GM18870 (cell line): ENCODE measurements around the gene ZNF236.
"Not testable (repeated sequence)": the region's sequence is repeated elsewhere in the genome, so short reads cannot be mapped to it uniquely, and the experiment has no call there.

ENCODE experiments used
- ATAC-seq: cut with Tn5 transposase; IDR thresholded peaks from one replicate; pipeline ENCODE4 v1.9.1; 2021; ENCODE audit warnings: moderate library complexity; ENCODE audit not compliant: unreplicated experiment

ZNF236 gene

GRCh38 chr18:76984193-76985155 lies 162.1 kb downstream of the ZNF236 start:
- ATAC-seq = no peak

- ATAC-seq = no peak
Observed at GRCh38 chr18:76985156-76985950, 163.0 kb downstream of the ZNF236 start.

DNA sequence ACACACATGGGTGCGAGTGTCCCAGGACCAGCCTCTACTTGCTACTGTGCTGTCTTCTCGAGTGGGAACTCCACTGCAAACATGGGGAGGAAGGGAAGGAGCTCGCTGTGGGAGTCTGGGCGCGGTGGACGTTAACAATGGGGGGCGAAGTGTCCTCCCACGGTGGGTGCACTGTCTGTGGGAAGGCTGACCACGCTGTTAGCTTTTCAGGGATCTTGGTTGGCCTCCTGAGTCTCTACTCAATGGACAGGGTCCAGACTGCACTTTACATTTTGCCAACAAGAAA lies 163.5 kb downstream of the ZNF236 start:
- no peak for ATAC-seq

- no peak for ATAC-seq
Observed at GRCh38 chr18:76986406-76986805, 164.0 kb downstream of the ZNF236 start.

GRCh38 chr18:76988031-76988826 lies 165.9 kb downstream of the ZNF236 start:
- no peak for ATAC-seq

GRCh38 chr18:76988827-76989646 lies 166.7 kb downstream of the ZNF236 start:
- no peak for ATAC-seq

DNA sequence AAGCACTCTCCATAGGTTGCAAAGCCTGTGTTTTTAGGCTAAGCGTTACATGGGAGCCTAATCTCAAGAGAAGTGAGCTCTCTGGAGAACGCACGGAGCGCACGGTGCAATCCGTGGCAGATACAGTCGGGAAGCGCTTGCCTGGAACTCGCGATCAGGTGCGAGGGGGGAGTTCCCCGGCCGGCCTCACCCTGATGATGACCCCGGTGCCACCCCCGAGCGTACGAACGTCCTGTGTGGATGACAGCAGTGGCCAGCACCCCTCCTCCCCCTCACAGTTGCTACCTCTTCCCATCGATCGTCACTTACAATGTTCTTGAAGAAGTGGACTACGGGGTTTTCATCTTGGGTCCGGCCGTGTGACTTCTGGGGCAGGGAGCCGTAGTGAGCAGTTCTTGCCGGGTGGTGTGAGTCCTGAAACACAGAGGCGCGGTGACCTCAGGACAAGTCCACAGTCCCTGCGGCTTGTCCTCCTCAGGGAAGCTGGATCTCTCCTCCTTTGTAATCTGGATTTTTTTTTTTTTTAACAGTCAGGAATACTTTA lies 167.4 kb downstream of the ZNF236 start:
- no peak for ATAC-seq

- not testable (repeated sequence) for ATAC-seq
Observed at GRCh38 chr18:76990343-76991020, 168.1 kb downstream of the ZNF236 start.

GRCh38 chr18:76991021-76991688 lies 168.8 kb downstream of the ZNF236 start:
- no peak for ATAC-seq

DNA sequence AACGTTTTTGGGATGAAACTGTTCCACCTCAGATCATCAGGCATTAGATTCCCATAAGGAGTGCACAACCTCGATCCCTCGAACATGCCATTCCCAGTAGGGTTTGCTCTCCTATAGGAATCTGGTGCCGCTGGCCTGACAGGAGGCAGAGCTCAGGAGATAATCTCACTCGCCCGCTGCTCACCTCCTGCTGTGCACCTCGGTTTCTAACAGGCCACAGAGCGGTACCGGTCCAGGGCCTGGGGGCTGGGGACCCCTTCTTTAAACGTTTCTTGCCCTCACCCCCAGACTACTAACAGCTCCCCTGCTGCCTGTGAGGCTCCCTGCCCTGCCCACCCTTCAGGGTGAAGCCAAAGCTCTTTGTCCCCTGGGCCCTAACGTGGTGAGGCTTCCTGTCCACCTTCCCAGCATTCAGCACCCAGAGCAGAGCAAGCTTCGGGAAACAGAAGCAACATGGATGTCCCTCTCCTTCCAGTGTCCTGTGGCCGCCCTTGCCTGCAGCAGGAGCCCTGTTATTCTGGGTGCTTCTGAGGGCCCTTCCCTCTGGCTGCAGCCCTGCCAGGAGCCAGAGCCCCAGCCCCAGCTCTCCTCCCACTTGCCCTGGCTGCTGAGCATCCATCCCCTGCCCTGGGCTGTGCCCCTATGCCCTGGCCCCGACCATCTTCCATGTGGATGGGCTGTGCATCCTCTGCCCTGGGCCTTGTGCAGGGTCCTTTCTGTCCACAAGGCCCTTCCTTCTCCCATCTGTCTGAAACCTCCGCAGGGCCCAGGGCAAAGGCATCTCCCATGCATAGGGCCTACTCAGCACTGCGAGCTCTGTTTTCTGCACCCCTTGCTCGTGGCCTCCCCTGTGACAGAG lies 170.1 kb downstream of the ZNF236 start:
- ATAC-seq = no peak

DNA sequence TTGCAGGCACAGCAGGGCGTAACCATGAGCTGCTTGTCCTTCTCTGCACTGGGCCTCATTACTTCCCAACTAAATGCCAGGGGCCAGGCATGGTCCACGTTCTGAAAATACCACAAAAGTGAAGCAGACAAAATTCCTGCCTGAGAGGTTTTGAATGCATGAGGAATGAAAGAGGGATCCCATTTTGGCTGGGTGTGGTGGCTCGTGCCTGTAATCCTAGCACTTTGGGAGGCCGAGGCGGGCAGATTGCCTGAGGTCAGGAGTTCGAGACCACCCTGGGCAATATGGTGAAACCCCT lies 170.7 kb downstream of the ZNF236 start:
- ATAC-seq = no peak

DNA sequence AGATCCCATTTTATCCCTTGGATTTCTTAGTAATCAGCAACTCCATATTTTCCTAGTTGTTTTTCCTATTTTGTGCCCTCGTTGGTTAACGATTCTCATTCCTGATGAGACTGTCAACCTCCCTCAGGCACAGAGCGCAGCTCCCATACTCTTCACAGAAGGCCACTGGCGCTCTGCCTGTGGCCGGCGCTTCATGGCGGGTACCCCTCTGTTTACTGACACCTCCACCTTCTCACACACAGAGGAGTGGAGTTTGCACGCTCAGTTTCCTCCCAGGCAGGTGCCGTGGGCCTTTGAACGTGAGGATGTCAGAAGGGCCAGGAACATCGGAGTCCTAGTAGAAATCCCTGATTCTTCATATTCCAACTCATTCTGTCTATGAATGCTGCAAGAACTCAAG lies 171.2 kb downstream of the ZNF236 start:
- ATAC-seq = no peak

DNA sequence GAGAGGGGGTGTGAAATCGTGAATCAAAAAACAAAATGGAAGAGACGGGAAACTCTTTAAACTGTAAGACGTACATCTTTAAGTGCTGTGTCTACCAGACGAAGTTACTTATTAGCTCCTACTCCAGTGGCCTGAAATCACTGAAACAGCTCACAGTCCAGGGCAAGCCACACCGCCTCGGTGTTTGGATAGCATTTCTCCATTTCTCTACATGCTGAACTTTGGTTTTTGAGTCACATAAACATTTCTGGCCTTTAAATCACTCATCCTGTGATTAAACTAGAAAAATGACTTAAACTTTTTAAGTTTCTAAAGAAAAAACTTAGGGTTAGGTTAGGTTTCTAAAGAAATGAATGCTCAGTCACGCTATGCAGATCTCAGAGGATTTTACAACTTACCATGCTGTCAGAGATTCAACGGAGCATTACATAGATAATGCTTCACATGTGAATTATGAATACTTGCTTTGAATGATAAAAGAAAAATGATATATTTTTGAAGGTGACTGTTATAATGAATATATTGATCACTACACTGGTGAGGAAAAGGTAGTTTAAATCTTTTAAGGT lies 171.8 kb downstream of the ZNF236 start:
- ATAC-seq = no peak

- no peak for ATAC-seq
Observed at GRCh38 chr18:76995896-76996295, 173.5 kb downstream of the ZNF236 start.

GRCh38 chr18:76996429-76996828 lies 174.1 kb downstream of the ZNF236 start:
- ATAC-seq = no peak

DNA sequence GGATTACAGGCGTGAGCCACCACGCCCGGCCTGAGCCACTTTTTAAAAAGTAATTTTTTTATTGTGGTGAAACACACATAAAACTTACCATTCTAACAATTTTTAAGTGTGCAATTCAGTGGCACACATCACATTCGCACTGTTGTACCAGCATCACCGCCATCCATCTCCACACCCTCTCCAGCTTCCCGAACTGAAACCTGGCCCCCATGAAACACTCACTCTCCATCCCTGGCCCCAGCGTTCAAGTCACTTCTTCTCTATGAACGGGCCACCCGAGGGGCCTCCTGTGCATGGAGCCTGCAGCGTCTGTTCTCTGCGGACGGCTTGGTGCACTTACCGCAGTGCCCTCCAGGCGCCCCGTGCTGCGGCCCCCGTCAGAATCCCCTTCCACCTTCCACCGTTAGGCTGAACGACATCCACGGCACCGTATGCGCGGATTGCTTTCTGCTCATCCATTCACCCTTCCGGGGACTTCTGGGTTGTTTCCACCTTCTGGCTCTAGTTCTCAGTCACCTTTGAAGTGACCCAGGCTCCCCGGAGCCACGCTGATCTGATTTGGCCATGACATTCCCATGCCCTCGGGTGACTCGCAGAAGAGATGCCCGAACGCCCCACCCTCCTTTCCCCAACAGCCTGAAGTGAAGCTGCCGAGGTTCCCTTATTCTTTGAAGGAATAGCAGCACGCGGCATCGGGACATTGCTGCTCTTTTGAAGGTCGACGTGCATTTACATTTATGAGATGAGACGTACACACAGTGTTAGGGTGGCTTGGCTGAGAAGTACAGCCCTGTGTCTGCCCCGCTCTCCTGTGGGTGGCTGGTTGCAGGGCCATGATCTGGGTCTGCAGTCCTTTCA lies 175.8 kb downstream of the ZNF236 start:
- ATAC-seq = no peak

- no peak for ATAC-seq
Observed at GRCh38 chr18:76999077-76999476, 176.7 kb downstream of the ZNF236 start.
